Colonic mucosa (tissue), 4 donors: Measurements from ENCODE around the gene NECTIN1. TPM values are rescaled to one million over a fixed set of nuclear protein-coding genes. Genes with fewer than 3 reads are reported as not detected.

Experiments used
- DNase-seq: peaks from one replicate; pipeline ENCODE4 v3.0.0-alpha.2; 2020
- H3K27ac ChIP-seq: fragments of 200-600 bp; one replicate; pipeline ENCODE4 v1.8.0; 2021
- H3K27me3 ChIP-seq: fragments of 200-600 bp; one replicate; pipeline ENCODE4 v1.8.0; 2021
- H3K36me3 ChIP-seq: fragments of 200-600 bp; one replicate; pipeline ENCODE4 v1.8.0; 2021
- H3K4me1 ChIP-seq: fragments of 200-600 bp; one replicate; pipeline ENCODE4 v1.8.0; 2021; ENCODE audit warnings: mild to moderate bottlenecking
- H3K4me3 ChIP-seq: fragments of 200-600 bp; one replicate; pipeline ENCODE4 v1.8.0; 2021
- H3K9ac ChIP-seq, 2 donors: one replicate each; pipeline ENCODE4 v1.7.0; 2013; ENCODE audit warnings: control low read depth in 2 of 2, low read depth in 2 of 2, low read length in 2 of 2
- H3K9me3 ChIP-seq: fragments of 200-600 bp; one replicate; pipeline ENCODE4 v1.8.0; 2021
- CTCF ChIP-seq: fragments of 200-600 bp; IDR thresholded peaks from one replicate; pipeline ENCODE4 v1.8.0; 2022; ENCODE audit warnings: antibody characterized with exemption, mild to moderate bottlenecking
- intact Hi-C: fragments of 100-400 bp; cut with DNase I; formaldehyde crosslinking; loops from one replicate; pipeline ENCODE4 v1.14.1; 2022
- total RNA-seq, 2 donors: library from RNA; stranded (reverse); fragmentation: NEBNext Ultra II Directional in 1 of 2; extraction: Animal tissue kit (Norgen Biotek cat#: 25700) in 1 of 2; gene quantifications; one replicate each; pipeline ENCODE4 v1.2.1, GENCODE V29; 2021
- donor health status: healthy.
- donor health status: DM: no; HTN: no; CAD: no.
- donor health status: DM: no; HTN: no; CAD: no.

Gene NECTIN1
- total RNA-seq, 2 donors from 2014 or later, result 53.0 to 59.9 TPM

- intact Hi-C loops, result no loop called here
- H3K9me3 ChIP-seq, result no peaks in the 10 kb centered on the region
- H3K36me3 ChIP-seq, result no peaks in the 10 kb centered on the region
- no peak overlapping the region for H3K4me3 ChIP-seq
- no peak for TF ChIP-seq CTCF
- peaks cover 4% of the 10 kb centered on the region for H3K4me1 ChIP-seq
- no peak overlapping the region for H3K27ac ChIP-seq
- H3K9ac ChIP-seq, result no peak overlapping the region
- no peak for DNase-seq
- peaks cover 14% of the 10 kb centered on the region for H3K27me3 ChIP-seq
Observed at GRCh38 chr11:119589001-119589400, 140.0 kb downstream of the NECTIN1 start.
